HCT116 (cell line): Measurements from ENCODE around the gene ITLN1. TPM values are rescaled to one million over a fixed set of nuclear protein-coding genes. Genes with fewer than 3 reads are reported as not detected.
A peak's percentile ranks its signal among the peaks of the same experiment; 100 is the strongest.

Experiments
- ATAC-seq: fragments of 200-7000 bp; cut with Tn5 transposase; 2 replicates; pipeline ENCODE4 v1.9.1; 2020; ENCODE audit warnings: mild to moderate bottlenecking, moderate library complexity
- BruUV-seq: library from RNA; stranded (reverse); fragments of 400-500 nt; replicated peaks from 2 replicates; lab custom pipeline; 2021; lab: Mats Ljungman, UMichigan
- CTCF ChIA-PET: fragments of 300-600 bp; sonication (Branson Sonifier 250); formaldehyde crosslinking; loops from one replicate; lab custom pipeline; 2021; ENCODE audit warnings: antibody characterized with exemption; lab: Charles Lee
- POLR2A ChIA-PET: fragments of 300-600, 350-600 bp; sonication (Branson Sonifier 250); formaldehyde crosslinking; loops from one replicate; lab custom pipeline; 2021; ENCODE audit warnings: antibody characterized with exemption; lab: Charles Lee
- RAD21 ChIA-PET, 2 experiments: fragments of 300-600 bp; sonication (Branson Sonifier 250); formaldehyde crosslinking; loops; one replicate each; lab custom pipeline; 2023; ENCODE audit warnings: low total read pairs in 2 of 2; ENCODE audit not compliant: uncharacterized antibody in 2 of 2, unreplicated experiment in 2 of 2, low non-redundant PET in 1 of 2; lab: Charles Lee
- DNase-seq: peaks from one replicate; pipeline ENCODE4 v3.0.0-alpha.2; 2010; ENCODE audit warnings: low read depth, low spot score
- H2AFZ ChIP-seq: fragments of 200-600 bp; shearing (Covaris generic), sonication (generic); 2 replicates; pipeline ENCODE4 v1.6.1; 2017; ENCODE audit warnings: low read depth, mixed run types, mixed read lengths, antibody characterized with exemption, low read length; ENCODE audit not compliant: poor library complexity, severe bottlenecking
- H3K27ac ChIP-seq: 2 replicates; pipeline ENCODE4 v1.5.1; 2012; ENCODE audit warnings: low read depth, low read length
- H3K27me3 ChIP-seq: fragments of 200-600 bp; sonication (generic); 2 replicates; pipeline ENCODE4 v1.6.1; 2016; ENCODE audit warnings: mixed run types, low read length, mixed read lengths; ENCODE audit not compliant: insufficient read depth
- H3K36me3 ChIP-seq, 2 experiments: fragments of 200-500 bp in 1 of 2; fragments of 200-600 bp in 1 of 2; sonication (Bioruptor generic) in 1 of 2; sonication (generic) in 1 of 2; 2 replicates each; pipeline versions ENCODE4 v1.5.1 to v1.6.1; 2014 to 2016; ENCODE audit warnings: low read length in 2 of 2, inconsistent platforms in 1 of 2, mixed read lengths in 1 of 2, mixed run types in 1 of 2; ENCODE audit not compliant: insufficient read depth in 2 of 2, control insufficient read depth in 1 of 2
- H3K4me1 ChIP-seq, 2 experiments: fragments of 200-600 bp in 1 of 2; sonication (generic) in 1 of 2; 2 replicates each; pipeline versions ENCODE4 v1.5.1 to v1.6.1; 2012 to 2017; ENCODE audit warnings: low read length in 2 of 2, inconsistent platforms in 1 of 2, mild to moderate bottlenecking in 1 of 2, mixed read lengths in 1 of 2, mixed run types in 1 of 2, moderate library complexity in 1 of 2; ENCODE audit not compliant: insufficient read depth in 2 of 2, control insufficient read depth in 1 of 2
- H3K4me2 ChIP-seq: fragments of 200-600 bp; sonication (generic); 2 replicates; pipeline ENCODE4 v1.6.1; 2017; ENCODE audit warnings: mixed run types, low read length, mixed read lengths
- H3K4me3 ChIP-seq, 2 experiments: fragments of 200-600 bp in 1 of 2; sonication (generic) in 1 of 2; replicated peaks in 1 of 2; 2 replicates each; pipeline ENCODE4 v1.5.1; 2011 to 2016; ENCODE audit warnings: low read length in 2 of 2, control low read depth in 1 of 2, low read depth in 1 of 2, mild to moderate bottlenecking in 1 of 2, mixed read lengths in 1 of 2, mixed run types in 1 of 2
- H3K79me2 ChIP-seq: fragments of 200-600 bp; sonication (generic); 2 replicates; pipeline ENCODE4 v1.6.1; 2017; ENCODE audit warnings: mild to moderate bottlenecking, mixed run types, low read length, moderate library complexity, mixed read lengths; ENCODE audit not compliant: insufficient read depth
- H3K9ac ChIP-seq: fragments of 200-600 bp; sonication (generic); 2 replicates; pipeline ENCODE4 v1.6.1; 2016; ENCODE audit warnings: low read length, mixed read lengths
- H3K9me2 ChIP-seq: fragments of 200-600 bp; sonication (generic), shearing (Covaris generic); 2 replicates; pipeline ENCODE4 v1.6.1; 2017; ENCODE audit warnings: mixed run types, mild to moderate bottlenecking, moderate library complexity; ENCODE audit not compliant: insufficient read depth
- H3K9me3 ChIP-seq, 2 experiments: fragments of 200-500 bp in 1 of 2; fragments of 200-600 bp in 1 of 2; sonication (Bioruptor generic) in 1 of 2; sonication (generic) in 1 of 2; 2 replicates each; pipeline ENCODE4 v1.6.1; 2014 to 2017; ENCODE audit warnings: low read length in 2 of 2, mixed read lengths in 2 of 2, inconsistent platforms in 1 of 2, low read depth in 1 of 2, mild to moderate bottlenecking in 1 of 2, mixed run types in 1 of 2, moderate library complexity in 1 of 2; ENCODE audit not compliant: control insufficient read depth in 1 of 2, insufficient read depth in 1 of 2
- H4K20me1 ChIP-seq: fragments of 200-600 bp; sonication (generic), shearing (Covaris generic); 2 replicates; pipeline ENCODE4 v1.6.1; 2017; ENCODE audit warnings: mixed run types, mild to moderate bottlenecking, moderate library complexity; ENCODE audit not compliant: insufficient read depth
- ATF3 ChIP-seq: IDR thresholded peaks from 2 replicates; pipeline ENCODE4 v1.6.1; 2012
- CEBPB ChIP-seq: IDR thresholded peaks from 2 replicates; pipeline ENCODE4 v1.6.1; 2012; ENCODE audit warnings: low read depth
- CTCF ChIP-seq, 3 experiments: fragments of 200-600 bp in 1 of 3; sonication (generic) in 1 of 3; IDR thresholded peaks in 2 of 3; conservative IDR thresholded peaks in 1 of 3; 2 replicates each; pipeline ENCODE4 v1.5.1; 2012 to 2017; ENCODE audit warnings: low read depth in 2 of 3, low read length in 2 of 3, antibody characterized with exemption in 1 of 3, borderline replicate concordance in 1 of 3, control low read depth in 1 of 3, mild to moderate bottlenecking in 1 of 3, mixed read lengths in 1 of 3, mixed run types in 1 of 3, moderate library complexity in 1 of 3; ENCODE audit not compliant: insufficient read depth in 1 of 3
- EZH2 ChIP-seq: fragments of 200-600 bp; sonication (generic); IDR thresholded peaks from 2 replicates; pipeline ENCODE4 v1.6.1; 2017; ENCODE audit warnings: antibody characterized with exemption, mixed run types
- JUND ChIP-seq: IDR thresholded peaks from 2 replicates; pipeline ENCODE4 v1.6.1; 2012
- YY1 ChIP-seq: IDR thresholded peaks from 2 replicates; pipeline ENCODE4 v1.6.1; 2011; ENCODE audit warnings: low read length, low read depth, moderate library complexity, mild to moderate bottlenecking; ENCODE audit not compliant: insufficient replicate concordance; ENCODE audit errors: extremely low read depth
- intact Hi-C: fragments of 100-400 bp; cut with micrococcal nuclease; formaldehyde crosslinking; loops from 2 replicates; pipeline ENCODE4 v1.10.0; 2022
- total RNA-seq: library from RNA; stranded (reverse); gene quantifications from one replicate; pipeline ENCODE4 v1.2.1, GENCODE V29; 2021; ENCODE audit not compliant: unreplicated experiment

ITLN1 gene
- total RNA-seq, 1 experiment from 2014 or later, result not detected

- intact Hi-C loops, result no loop called here
- Histone ChIP-seq H3K9me2 (no peaks in the 10 kb centered on the region), H3K27me3 (no peaks in the 10 kb centered on the region), H3K9ac (no peak overlapping the region), H3K4me3 (no peak overlapping the region), H3K27ac (no peak overlapping the region), H3K4me1 (no peaks in the 10 kb centered on the region), H3K4me2 (no peak overlapping the region), H3K9me3 (no peaks in the 10 kb centered on the region), H3K36me3 (no peaks in the 10 kb centered on the region), H4K20me1 (no peaks in the 10 kb centered on the region), H3K79me2 (no peaks in the 10 kb centered on the region), H2AFZ (peak overlapping the region; percentile 44)
- BruUV-seq, result no TSS peak
- TF ChIP-seq JUND, result no peak
- no peak for TF ChIP-seq EZH2
- TF ChIP-seq ATF3, result no peak
- TF ChIP-seq CTCF (IDR thresholded peaks at IDR 0.05 in 2 of 3, conservative IDR thresholded peaks at IDR 0.05 in 1 of 3; ENCODE audit: borderline replicate concordance in 1 of 3, insufficient read depth in 1 of 3, low read depth in 2 of 3, low read length in 2 of 3), result peak in 2 of 3 experiments; percentile 42 to 45; a peak in 3 of 6 replicates
- TF ChIP-seq CEBPB, result no peak
- no peak for TF ChIP-seq YY1
- ChIA-PET CTCF (interaction anchor here (1.2 kb wide), 1 partner anchor 70 kb away, joined by 3 read pairs; no protein-coding TSS in a partner anchor), POLR2A (no interaction called here), RAD21 (no interaction called here)
- DNase-seq (peak; percentile 6), ATAC-seq (peak; percentile 92)
These were observed 401 bp downstream of the ITLN1 start for GRCh38 chr1:160884579-160884978.
